Brain microvascular endothelial cell (primary cell): ENCODE results near the gene EIF4E2.

Experiments
- DNase-seq: peaks from one replicate; pipeline ENCODE4 v3.0.0-alpha.2; 2020
- H3K27ac ChIP-seq: fragments of 250-450 bp; sonication (Bioruptor Pico); 2 replicates; pipeline ENCODE4 v1.5.1; 2020; ENCODE audit warnings: mild to moderate bottlenecking, moderate library complexity
- H3K27me3 ChIP-seq: fragments of 250-450 bp; sonication (Bioruptor Pico); replicated peaks from 2 replicates; pipeline ENCODE4 v1.5.1; 2020; ENCODE audit warnings: mild to moderate bottlenecking
- H3K36me3 ChIP-seq: fragments of 250-450 bp; sonication (Bioruptor Pico); replicated peaks from 2 replicates; pipeline ENCODE4 v1.5.1; 2020; ENCODE audit warnings: mild to moderate bottlenecking
- H3K4me3 ChIP-seq: 2 replicates; pipeline ENCODE4 v1.5.1; 2011; ENCODE audit warnings: low read depth, mild to moderate bottlenecking, control low read depth, low read length, moderate library complexity
- in situ Hi-C: cut with HindIII; loops from 2 replicates; pipeline ENCODE4 v1.10.0; 2017; ENCODE audit warnings: low sequenced_read_pairs, low pct_ligation_motif_present
- TF ChIP-seq, protein P1 (sequence below): IDR thresholded peaks from 2 replicates; pipeline ENCODE4 v1.5.1; 2011; ENCODE audit warnings: low read depth, mild to moderate bottlenecking, moderate library complexity, low read length, control low read depth, inconsistent platforms; ENCODE audit errors: missing control alignments

The EIF4E2 gene, protein sequence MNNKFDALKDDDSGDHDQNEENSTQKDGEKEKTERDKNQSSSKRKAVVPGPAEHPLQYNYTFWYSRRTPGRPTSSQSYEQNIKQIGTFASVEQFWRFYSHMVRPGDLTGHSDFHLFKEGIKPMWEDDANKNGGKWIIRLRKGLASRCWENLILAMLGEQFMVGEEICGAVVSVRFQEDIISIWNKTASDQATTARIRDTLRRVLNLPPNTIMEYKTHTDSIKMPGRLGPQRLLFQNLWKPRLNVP

DNA sequence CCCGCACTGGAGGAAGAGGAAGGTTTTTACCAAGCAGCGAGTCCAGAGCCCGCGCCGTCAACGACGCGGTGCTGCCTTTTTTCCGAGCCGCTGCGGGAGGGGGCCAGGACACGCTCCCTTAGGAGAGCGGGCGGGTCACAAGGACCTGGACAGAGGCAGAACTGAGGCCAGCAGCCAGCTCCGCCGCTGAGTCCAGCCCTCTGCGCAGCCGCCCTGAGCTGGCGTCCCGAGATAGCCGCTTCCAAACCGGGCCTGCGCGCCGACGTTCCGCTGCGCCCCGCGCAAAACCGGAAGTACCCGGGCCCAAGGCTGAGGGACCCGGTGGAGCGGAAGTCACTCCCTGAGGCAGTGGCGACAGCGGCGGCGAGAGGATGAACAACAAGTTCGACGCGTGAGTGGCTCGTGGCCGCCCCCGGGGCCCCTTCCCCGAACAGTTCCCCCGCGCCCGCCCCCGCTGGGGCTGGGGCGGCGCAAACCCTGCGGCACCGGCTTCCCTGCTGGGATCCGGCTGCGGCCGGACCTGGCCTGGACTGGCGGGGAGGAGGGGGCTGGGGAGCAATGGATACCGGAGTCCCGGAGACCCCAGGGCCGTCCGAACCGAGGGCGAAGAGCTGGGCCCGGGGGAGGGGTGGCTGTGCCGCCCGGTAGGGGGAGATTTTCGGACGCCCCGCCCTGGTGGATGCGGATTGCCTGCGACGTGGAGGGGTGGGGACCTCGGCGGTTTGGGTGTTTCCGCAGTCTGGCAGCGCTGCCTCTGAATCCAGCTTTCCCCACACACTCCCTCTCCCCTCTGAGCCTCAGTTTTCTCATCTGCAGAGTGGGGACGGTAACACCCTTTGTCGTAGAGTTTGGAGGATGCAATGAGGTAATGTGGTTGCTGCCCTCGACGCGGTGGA, at the start of gene EIF4E2, which contains the start of gene TIGD1:
TSS of gene EIF4E2 (plus strand) at position 336 of the 896 bp plus-strand sequence. CDS start at position 372, 36 bp downstream.
TSS of gene TIGD1 (minus strand) at position 204 of the 896 bp plus-strand sequence. CDS start 675 bp downstream, outside the sequence.
- H3K36me3 ChIP-seq: no peaks in the 10 kb centered on the region
- DNase-seq: peak; percentile 91
- H3K27ac ChIP-seq: peak within 1 kb of the TSS; percentile 95
- in situ Hi-C loops: no loop called here
- no peaks in the 10 kb centered on the region for H3K27me3 ChIP-seq
- TF ChIP-seq, protein P1, sequence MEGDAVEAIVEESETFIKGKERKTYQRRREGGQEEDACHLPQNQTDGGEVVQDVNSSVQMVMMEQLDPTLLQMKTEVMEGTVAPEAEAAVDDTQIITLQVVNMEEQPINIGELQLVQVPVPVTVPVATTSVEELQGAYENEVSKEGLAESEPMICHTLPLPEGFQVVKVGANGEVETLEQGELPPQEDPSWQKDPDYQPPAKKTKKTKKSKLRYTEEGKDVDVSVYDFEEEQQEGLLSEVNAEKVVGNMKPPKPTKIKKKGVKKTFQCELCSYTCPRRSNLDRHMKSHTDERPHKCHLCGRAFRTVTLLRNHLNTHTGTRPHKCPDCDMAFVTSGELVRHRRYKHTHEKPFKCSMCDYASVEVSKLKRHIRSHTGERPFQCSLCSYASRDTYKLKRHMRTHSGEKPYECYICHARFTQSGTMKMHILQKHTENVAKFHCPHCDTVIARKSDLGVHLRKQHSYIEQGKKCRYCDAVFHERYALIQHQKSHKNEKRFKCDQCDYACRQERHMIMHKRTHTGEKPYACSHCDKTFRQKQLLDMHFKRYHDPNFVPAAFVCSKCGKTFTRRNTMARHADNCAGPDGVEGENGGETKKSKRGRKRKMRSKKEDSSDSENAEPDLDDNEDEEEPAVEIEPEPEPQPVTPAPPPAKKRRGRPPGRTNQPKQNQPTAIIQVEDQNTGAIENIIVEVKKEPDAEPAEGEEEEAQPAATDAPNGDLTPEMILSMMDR: peak; percentile 45
- peak within 1 kb of the TSS; percentile 88 for H3K4me3 ChIP-seq

DNA sequence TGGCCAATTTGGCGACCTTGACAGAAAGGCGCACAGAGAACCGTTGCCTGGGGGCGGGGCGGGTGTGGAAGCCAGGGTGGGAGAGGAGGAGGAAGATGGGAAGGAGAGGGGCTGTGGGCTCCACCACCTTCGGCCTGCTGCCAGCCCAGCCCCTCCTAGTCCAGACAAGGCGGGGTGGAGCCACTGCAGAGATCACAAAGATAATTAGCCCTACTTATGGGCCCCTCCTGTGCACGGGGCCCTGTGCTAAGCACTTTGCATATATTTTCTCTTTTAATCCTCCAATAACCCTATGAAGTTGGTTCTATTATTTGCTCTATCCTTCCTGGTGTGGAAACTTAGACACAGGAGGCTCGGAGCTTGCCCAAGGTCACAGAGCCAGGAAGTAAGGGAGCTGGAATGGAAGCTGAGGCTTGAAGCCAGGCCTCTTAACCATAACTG, 49.1 kb upstream of the EIF4E2 start:
- H3K27me3 ChIP-seq: peaks cover 47% of the 10 kb centered on the region
- no peaks in the 10 kb centered on the region for H3K36me3 ChIP-seq
- no peak for DNase-seq
- no peak overlapping the region for H3K4me3 ChIP-seq
- TF ChIP-seq, protein P1: no peak
- H3K27ac ChIP-seq: no peak overlapping the region
- in situ Hi-C loops: no loop called here

DNA sequence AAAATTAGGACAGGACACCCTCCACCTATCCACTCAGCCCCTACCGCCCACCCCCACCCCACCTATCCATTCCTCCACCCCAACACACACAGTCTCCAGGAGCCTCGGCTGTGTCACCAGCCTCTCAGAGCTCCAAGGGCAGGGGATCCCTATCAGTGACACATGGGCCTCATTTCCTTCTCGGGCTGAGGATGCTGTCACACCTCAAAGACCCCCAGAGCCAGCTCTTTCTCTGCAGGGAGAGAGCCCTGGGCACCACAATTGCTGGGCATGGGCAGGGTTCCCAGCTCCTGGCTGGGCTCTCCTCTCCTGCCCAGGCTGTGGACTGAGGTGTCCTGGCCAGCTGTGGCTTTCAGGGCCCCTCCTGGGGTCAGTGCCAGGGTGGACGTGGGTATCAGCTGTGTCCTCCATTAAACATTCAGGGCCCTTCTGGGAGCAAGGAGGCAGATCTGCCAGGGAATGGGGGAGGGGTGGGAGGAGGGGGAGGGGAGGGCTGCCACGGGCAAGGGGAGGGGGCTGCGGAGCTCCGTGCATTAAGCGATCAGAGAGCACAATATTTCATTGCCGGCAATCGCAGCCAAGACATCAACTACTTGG, 48.6 kb upstream of the EIF4E2 start:
- no peak for DNase-seq
- in situ Hi-C loops: no loop called here
- H3K36me3 ChIP-seq: no peaks in the 10 kb centered on the region
- H3K27me3 ChIP-seq: peaks cover 52% of the 10 kb centered on the region
- H3K27ac ChIP-seq: no peak overlapping the region
- H3K4me3 ChIP-seq: no peak overlapping the region
- TF ChIP-seq, protein P1: no peak

DNA sequence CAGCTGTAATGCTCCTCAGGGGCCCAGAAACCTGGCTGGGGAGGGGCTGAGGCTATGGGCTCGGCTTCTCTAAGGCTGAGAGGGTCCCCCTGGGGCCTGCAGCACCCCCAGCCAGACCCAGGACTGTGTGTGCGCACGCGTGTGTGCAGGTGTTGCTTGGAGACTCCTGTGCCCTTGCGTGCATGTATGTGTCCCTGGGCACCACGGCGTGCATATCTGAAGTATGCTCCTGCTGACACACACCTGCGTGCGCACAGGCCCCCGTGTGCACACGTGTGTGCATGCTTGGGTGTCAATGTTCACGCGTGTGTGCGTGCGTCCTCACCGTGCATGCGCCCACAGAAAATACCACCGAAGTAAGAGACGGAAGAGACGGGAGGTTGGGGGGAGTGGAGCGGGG, 48.0 kb upstream of the EIF4E2 start:
- H3K4me3 ChIP-seq: no peak overlapping the region
- in situ Hi-C loops: no loop called here
- H3K27me3 ChIP-seq: peaks cover 52% of the 10 kb centered on the region
- TF ChIP-seq, protein P1: no peak
- DNase-seq: no peak
- no peak overlapping the region for H3K27ac ChIP-seq
- no peaks in the 10 kb centered on the region for H3K36me3 ChIP-seq

DNA sequence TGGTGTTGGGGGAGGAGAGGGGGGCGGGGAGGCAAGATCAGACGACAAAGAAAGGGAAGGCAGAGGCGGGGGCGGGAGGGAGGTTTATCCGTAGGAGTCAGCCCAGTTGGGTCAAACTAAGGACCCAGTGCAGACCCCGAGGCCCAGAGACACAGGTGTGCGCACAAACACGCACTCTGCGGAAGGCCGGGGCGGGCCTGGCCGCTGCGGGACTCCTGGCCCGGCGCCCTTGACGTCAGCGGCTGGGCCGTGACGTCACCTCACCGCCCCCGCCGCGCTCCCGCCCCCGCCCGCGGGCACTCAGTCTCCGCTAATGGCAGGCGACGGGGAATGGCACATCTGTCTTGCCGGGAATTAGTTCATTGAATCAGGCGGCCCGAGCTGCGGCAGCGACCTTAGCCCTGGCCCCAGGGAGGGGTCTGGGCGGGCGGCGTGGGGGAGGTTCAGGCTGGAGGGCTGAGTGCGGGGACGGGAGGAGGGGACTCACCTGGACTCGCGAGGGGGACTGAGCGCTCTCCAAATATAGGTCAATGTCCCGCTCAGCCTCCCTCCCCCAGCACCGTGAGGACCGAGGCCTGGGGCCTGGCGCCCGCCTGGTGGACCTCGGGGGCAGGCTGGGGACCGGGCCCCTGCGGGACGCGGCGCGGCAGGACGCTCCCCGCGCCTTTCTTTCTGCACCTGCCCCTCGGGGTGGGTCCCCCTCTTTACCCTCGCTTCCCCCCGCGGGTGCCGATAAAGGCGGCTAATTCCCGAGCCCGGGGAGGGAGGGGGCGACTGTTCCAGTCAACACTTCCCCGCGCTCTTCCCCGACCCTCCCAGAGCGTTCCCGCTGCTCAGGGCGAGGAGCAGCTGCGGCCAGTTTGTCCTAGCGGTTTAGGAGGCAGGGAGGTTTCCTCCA, 47.3 kb upstream of the EIF4E2 start:
- Histone ChIP-seq H3K36me3 (no peaks in the 10 kb centered on the region), H3K27me3 (peaks cover 52% of the 10 kb centered on the region), H3K27ac (no peak overlapping the region), H3K4me3 (no peak overlapping the region)
- TF ChIP-seq, protein P1: no peak
- in situ Hi-C loops: no loop called here
- DNase-seq: peak; percentile 14
